HepG2 (cell line): ENCODE results near the gene TSPYL2. TPM values are rescaled to one million over a fixed set of nuclear protein-coding genes. Genes with fewer than 3 reads are reported as not detected.
A peak's percentile ranks its signal among the peaks of the same experiment; 100 is the strongest.

Experiments used
- ATF7-NPFF ChIP-seq: sonication (generic); formaldehyde crosslinking; IDR thresholded peaks from 2 replicates; pipeline ENCODE4 v1.8.1; 2023; ENCODE audit warnings: mild to moderate bottlenecking, low read depth, missing genetic modification reagents, moderate library complexity
- BHLHE40 ChIP-seq: IDR thresholded peaks from 2 replicates; pipeline ENCODE4 v1.6.1; 2011; ENCODE audit warnings: low read length, improper control_type of control experiment
- CCDC6 ChIP-seq: sonication (generic); formaldehyde crosslinking; IDR thresholded peaks from 2 replicates; pipeline ENCODE4 v1.8.1; 2022; ENCODE audit warnings: mild to moderate bottlenecking, missing genetic modification reagents, moderate library complexity
- CREM ChIP-seq, 2 experiments: sonication (generic) in 1 of 2; formaldehyde crosslinking in 1 of 2; IDR thresholded peaks; 2 replicates each; pipeline versions ENCODE4 v1.4.0 to v1.6.1; 2016 to 2020; ENCODE audit warnings: antibody characterized with exemption in 1 of 2, mild to moderate bottlenecking in 1 of 2, missing genetic modification reagents in 1 of 2
- GABPB1 ChIP-seq: IDR thresholded peaks from 2 replicates; pipeline ENCODE4 v1.6.1; 2016; ENCODE audit warnings: mild to moderate bottlenecking, missing genetic modification reagents, moderate library complexity, missing compliant biosample characterization
- HNRNPLL ChIP-seq: fragments of 200-400 bp; formaldehyde crosslinking; IDR thresholded peaks from 2 replicates; pipeline ENCODE4 v1.6.1; 2017; ENCODE audit warnings: mild to moderate bottlenecking, low read depth, low read length; ENCODE audit not compliant: poor library complexity, severe bottlenecking
- HOXA5 ChIP-seq: sonication (generic); formaldehyde crosslinking; IDR thresholded peaks from 2 replicates; pipeline ENCODE4 v1.4.0; 2020; ENCODE audit warnings: missing genetic modification reagents
- KLF11 ChIP-seq: IDR thresholded peaks from 2 replicates; pipeline ENCODE4 v1.6.1; 2016; ENCODE audit warnings: missing compliant biosample characterization
- MED8 ChIP-seq: sonication (generic); formaldehyde crosslinking; IDR thresholded peaks from 2 replicates; pipeline ENCODE4 v1.8.1; 2023; ENCODE audit warnings: mild to moderate bottlenecking, missing genetic modification reagents; ENCODE audit not compliant: insufficient replicate concordance
- NKX3-1 ChIP-seq: sonication (generic); formaldehyde crosslinking; IDR thresholded peaks from 2 replicates; pipeline ENCODE4 v1.5.0; 2020; ENCODE audit warnings: missing genetic modification reagents
- PHF21A ChIP-seq: sonication (generic); formaldehyde crosslinking; IDR thresholded peaks from 2 replicates; pipeline ENCODE4 v1.5.0; 2020; ENCODE audit warnings: mild to moderate bottlenecking, missing genetic modification reagents
- POGZ ChIP-seq: sonication (generic); formaldehyde crosslinking; IDR thresholded peaks from 2 replicates; pipeline ENCODE4 v1.4.0; 2020; ENCODE audit warnings: mild to moderate bottlenecking, missing genetic modification reagents
- RNF2 ChIP-seq: fragments of 450-650 bp; conservative IDR thresholded peaks from 2 replicates; pipeline ENCODE4 v1.6.1; 2016; ENCODE audit warnings: low read depth
- SRF ChIP-seq: IDR thresholded peaks from 2 replicates; pipeline ENCODE4 v1.6.1; 2011; ENCODE audit warnings: mild to moderate bottlenecking, low read depth, low read length, moderate library complexity
- TAF1 ChIP-seq: sonication (generic); formaldehyde crosslinking; IDR thresholded peaks from 2 replicates; pipeline ENCODE4 v1.4.0; 2020; ENCODE audit warnings: missing genetic modification reagents
- TOPORS ChIP-seq: sonication (generic); formaldehyde crosslinking; IDR thresholded peaks from 2 replicates; pipeline ENCODE4 v1.8.0; 2023; ENCODE audit warnings: mild to moderate bottlenecking, missing genetic modification reagents
- YEATS4 ChIP-seq: sonication (generic); formaldehyde crosslinking; IDR thresholded peaks from 2 replicates; pipeline ENCODE4 v1.4.0; 2020; ENCODE audit warnings: missing genetic modification reagents, borderline replicate concordance
- ZFP1 ChIP-seq: IDR thresholded peaks from 2 replicates; pipeline ENCODE4 v1.6.1; 2016
- ZNF224 ChIP-seq: sonication (generic); formaldehyde crosslinking; IDR thresholded peaks from 2 replicates; pipeline ENCODE4 v1.5.0; 2020; ENCODE audit warnings: mild to moderate bottlenecking, missing genetic modification reagents
- ZNF292 ChIP-seq: sonication (generic); formaldehyde crosslinking; IDR thresholded peaks from 2 replicates; pipeline ENCODE4 v1.8.1; 2022; ENCODE audit warnings: mild to moderate bottlenecking, low read depth, missing genetic modification reagents, borderline replicate concordance
- ZNF44 ChIP-seq: sonication (generic); formaldehyde crosslinking; IDR thresholded peaks from 2 replicates; pipeline ENCODE4 v1.5.1; 2020; ENCODE audit warnings: mild to moderate bottlenecking, missing genetic modification reagents
- ZNF572 ChIP-seq: sonication (generic); formaldehyde crosslinking; IDR thresholded peaks from 2 replicates; pipeline ENCODE4 v1.5.1; 2020; ENCODE audit warnings: mild to moderate bottlenecking, missing genetic modification reagents
- ZNF7 ChIP-seq: IDR thresholded peaks from 2 replicates; pipeline ENCODE4 v1.6.1; 2016; ENCODE audit warnings: missing biosample characterization, missing genetic modification reagents
- ZNF761 ChIP-seq: sonication (generic); formaldehyde crosslinking; conservative IDR thresholded peaks from 2 replicates; pipeline ENCODE4 v1.4.0; 2020; ENCODE audit warnings: mild to moderate bottlenecking, missing genetic modification reagents
- ZSCAN22 ChIP-seq: sonication (generic); formaldehyde crosslinking; IDR thresholded peaks from 2 replicates; pipeline ENCODE4 v1.4.0; 2020; ENCODE audit warnings: mild to moderate bottlenecking, missing genetic modification reagents
- polyA plus RNA-seq, 8 experiments: library from polyadenylated mRNA; depleted of rRNA in 3 of 8; stranded (reverse) in 7 of 8; unstranded in 1 of 8; fragments of >200 nt; fragmentation: Illumina TruSeq in 4 of 8; extraction: Trizol in 4 of 8; gene quantifications; 2 replicates each; pipeline versions ENCODE4 v1.2.1 to v1.2.3, GENCODE V29; 2011 to 2016; ENCODE audit warnings: low read depth in 4 of 8, missing spikeins in 1 of 8, mixed read lengths in 1 of 8; ENCODE audit not compliant: insufficient read depth in 1 of 8
- total RNA-seq, 5 experiments: library from RNA; depleted of rRNA; stranded (reverse); fragments of >200 nt; fragmentation: Illumina TruSeq; extraction: Trizol; gene quantifications; 2 replicates each; pipeline ENCODE4 v1.2.3, GENCODE V29; 2016; ENCODE audit warnings: low read depth in 1 of 5
- TF ChIP-seq, protein P1 (sequence below): sonication (generic); formaldehyde crosslinking; IDR thresholded peaks from 2 replicates; pipeline ENCODE4 v1.8.1; 2022; ENCODE audit warnings: mild to moderate bottlenecking, missing genetic modification reagents
- TF ChIP-seq, protein P2 (sequence below): sonication (generic); formaldehyde crosslinking; IDR thresholded peaks from 2 replicates; pipeline ENCODE4 v1.4.0; 2020; ENCODE audit warnings: mild to moderate bottlenecking, missing genetic modification reagents
- TF ChIP-seq, protein P3 (sequence below): sonication (generic); formaldehyde crosslinking; conservative IDR thresholded peaks from 2 replicates; pipeline ENCODE4 v1.8.0; 2022; ENCODE audit warnings: missing genetic modification reagents

Gene TSPYL2
- total and polyA plus RNA-seq, 2 of the 13 experiments (the other 11 are each of a cell fraction or from before 2014, with no cell fraction given): 10.1 to 15.5 TPM

DNA sequence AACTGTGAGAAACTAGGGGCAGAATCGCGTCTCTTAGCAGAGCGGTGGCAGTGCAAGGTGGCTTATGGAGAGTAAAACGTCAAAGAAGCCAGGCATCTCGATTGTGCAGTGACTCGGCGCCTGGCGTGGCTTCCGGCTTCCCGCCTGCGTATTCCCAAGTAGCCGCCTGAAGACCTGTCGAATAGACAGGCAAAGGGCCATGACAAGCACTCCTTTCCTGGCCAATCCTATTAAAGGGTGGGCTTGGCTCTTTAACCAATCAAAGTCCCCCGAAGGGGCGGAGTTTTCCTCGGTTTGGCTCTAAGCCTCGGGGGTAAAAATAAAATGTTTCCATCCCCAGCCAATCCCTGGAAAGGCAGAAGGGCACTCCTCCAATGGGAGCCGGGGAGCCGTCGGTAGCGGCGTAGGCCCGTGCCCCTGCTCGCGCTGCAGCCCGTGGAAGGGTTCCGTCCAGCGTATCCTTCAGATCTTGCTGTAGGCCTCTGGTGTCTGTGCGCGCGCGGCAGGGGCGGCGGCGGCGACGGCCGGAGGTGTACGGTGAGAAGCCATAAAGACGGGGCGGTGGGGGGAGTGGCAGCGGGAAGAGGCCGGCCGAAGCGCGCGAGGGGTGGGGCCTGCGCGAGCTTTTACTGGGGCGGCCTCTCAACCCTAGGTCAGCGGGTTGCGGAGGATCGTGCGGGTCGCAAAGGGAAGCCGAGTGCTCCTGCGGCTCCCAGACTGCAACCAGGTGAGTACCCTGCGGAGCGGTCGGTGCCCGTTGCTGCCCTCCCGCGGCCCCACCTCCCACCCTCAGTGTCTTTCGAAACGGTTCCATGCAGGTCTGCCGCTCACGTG lies 11.8 kb downstream of the TSPYL2 start, which contains the start of gene KANTR (continued):
- TF ChIP-seq CREM (IDR thresholded peaks at IDR 0.05) (peak; percentile 41; the same call in 1 of the 2 replicates), CREM (CRISPR knock-in tag; IDR thresholded peaks at IDR 0.05) (no peak), ZNF572 (no peak), PHF21A (CRISPR knock-in tag) (peak; percentile 60; the same call in 1 of the 2 replicates), TOPORS (0 out of 2 replicates have a peak, but pooled peaks have one; percentile 39), ZNF7 (CRISPR knock-in tag) (no peak), ZFP1 (no peak), POGZ (CRISPR knock-in tag) (peak; percentile 13; the same call in 1 of the 2 replicates), BHLHE40 (no peak), CCDC6 (0 out of 2 replicates have a peak, but pooled peaks have one; percentile 40), TAF1 (CRISPR knock-in tag) (peak; percentile 43; the same call in 1 of the 2 replicates), NKX3-1 (CRISPR knock-in tag) (no peak), ZNF44 (CRISPR knock-in tag) (no peak), ZNF761 (CRISPR knock-in tag) (no peak), ATF7-NPFF (CRISPR knock-in tag) (no peak), YEATS4 (CRISPR knock-in tag) (peak; percentile 67; the same call in 1 of the 2 replicates), KLF11 (no peak), ZSCAN22 (CRISPR knock-in tag) (no peak), RNF2 (0 out of 2 replicates have a peak, but pooled peaks have one; percentile 22), HOXA5 (CRISPR knock-in tag) (0 out of 2 replicates have a peak, but pooled peaks have one; percentile 20), SRF (no peak), ZNF224 (CRISPR knock-in tag) (no peak), HNRNPLL (peak; percentile 68), GABPB1 (CRISPR knock-in tag) (peak; percentile 28; the same call in 1 of the 2 replicates), MED8 (CRISPR knock-in tag) (no peak), ZNF292 (CRISPR knock-in tag) (0 out of 2 replicates have a peak, but pooled peaks have one; percentile 27)
- TF ChIP-seq, protein P1, sequence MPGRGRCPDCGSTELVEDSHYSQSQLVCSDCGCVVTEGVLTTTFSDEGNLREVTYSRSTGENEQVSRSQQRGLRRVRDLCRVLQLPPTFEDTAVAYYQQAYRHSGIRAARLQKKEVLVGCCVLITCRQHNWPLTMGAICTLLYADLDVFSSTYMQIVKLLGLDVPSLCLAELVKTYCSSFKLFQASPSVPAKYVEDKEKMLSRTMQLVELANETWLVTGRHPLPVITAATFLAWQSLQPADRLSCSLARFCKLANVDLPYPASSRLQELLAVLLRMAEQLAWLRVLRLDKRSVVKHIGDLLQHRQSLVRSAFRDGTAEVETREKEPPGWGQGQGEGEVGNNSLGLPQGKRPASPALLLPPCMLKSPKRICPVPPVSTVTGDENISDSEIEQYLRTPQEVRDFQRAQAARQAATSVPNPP (CRISPR knock-in tag): no peak
- TF ChIP-seq, protein P2, sequence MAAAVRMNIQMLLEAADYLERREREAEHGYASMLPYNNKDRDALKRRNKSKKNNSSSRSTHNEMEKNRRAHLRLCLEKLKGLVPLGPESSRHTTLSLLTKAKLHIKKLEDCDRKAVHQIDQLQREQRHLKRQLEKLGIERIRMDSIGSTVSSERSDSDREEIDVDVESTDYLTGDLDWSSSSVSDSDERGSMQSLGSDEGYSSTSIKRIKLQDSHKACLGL: no peak
- TF ChIP-seq, protein P3, sequence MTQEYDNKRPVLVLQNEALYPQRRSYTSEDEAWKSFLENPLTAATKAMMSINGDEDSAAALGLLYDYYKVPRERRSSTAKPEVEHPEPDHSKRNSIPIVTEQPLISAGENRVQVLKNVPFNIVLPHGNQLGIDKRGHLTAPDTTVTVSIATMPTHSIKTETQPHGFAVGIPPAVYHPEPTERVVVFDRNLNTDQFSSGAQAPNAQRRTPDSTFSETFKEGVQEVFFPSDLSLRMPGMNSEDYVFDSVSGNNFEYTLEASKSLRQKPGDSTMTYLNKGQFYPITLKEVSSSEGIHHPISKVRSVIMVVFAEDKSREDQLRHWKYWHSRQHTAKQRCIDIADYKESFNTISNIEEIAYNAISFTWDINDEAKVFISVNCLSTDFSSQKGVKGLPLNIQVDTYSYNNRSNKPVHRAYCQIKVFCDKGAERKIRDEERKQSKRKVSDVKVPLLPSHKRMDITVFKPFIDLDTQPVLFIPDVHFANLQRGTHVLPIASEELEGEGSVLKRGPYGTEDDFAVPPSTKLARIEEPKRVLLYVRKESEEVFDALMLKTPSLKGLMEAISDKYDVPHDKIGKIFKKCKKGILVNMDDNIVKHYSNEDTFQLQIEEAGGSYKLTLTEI (CRISPR knock-in tag): no peak
